ENCODE measurements around the gene BANK1. TPM values are rescaled to one million over a fixed set of nuclear protein-coding genes. Genes with fewer than 3 reads are reported as not detected.
A peak's percentile ranks its signal among the peaks of the same experiment; 100 is the strongest.

The BANK1 gene
- polyA plus RNA-seq, 1 of the 3 experiments (the other 2 are of a cell fraction): not detected

GRCh38 chr4:101833480-101833879 is 43.0 kb downstream of the BANK1 start (continued):
- TF ChIP-seq CHD2 (IDR thresholded peaks at IDR 0.05; ENCODE audit: low read length, partially characterized antibody) (no peak), EP300 (IDR thresholded peaks at IDR 0.05; ENCODE audit: borderline replicate concordance in 1 of 2, low read depth in 1 of 2, low read length in 1 of 2) (no peak), CTCF (IDR thresholded peaks at IDR 0.05) (no peak), RAD21 (IDR thresholded peaks at IDR 0.05; ENCODE audit: low read length) (no peak), MEF2A (IDR thresholded peaks at IDR 0.05; ENCODE audit: borderline replicate concordance, low read depth) (no peak), POLR2AphosphoS5 (IDR thresholded peaks at IDR 0.05; ENCODE audit: low read depth, low read length) (no peak), GABPA (IDR thresholded peaks at IDR 0.05; ENCODE audit: low read depth) (no peak), USF1 (IDR thresholded peaks at IDR 0.05; ENCODE audit: borderline replicate concordance, low read depth) (no peak)

GRCh38 chr4:101835121-101835904 is 44.8 kb downstream of the BANK1 start:
- no peak overlapping the region for H2AFZ ChIP-seq (ENCODE audit: low read depth)
- no peaks in the 10 kb centered on the region for H3K79me2 ChIP-seq (ENCODE audit: insufficient read depth)
- H3K27ac ChIP-seq (ENCODE audit: low read depth in 2 of 2, low read length in 1 of 2): no peak overlapping the region
- H3K4me3 ChIP-seq (ENCODE audit: low read depth in 2 of 2, low read length in 1 of 2): no peak overlapping the region
- no peaks in the 10 kb centered on the region for H3F3A ChIP-seq (replicated peaks; ENCODE audit: insufficient read depth)
- H3K27me3 ChIP-seq (ENCODE audit: insufficient read depth): no peaks in the 10 kb centered on the region
- DNase-seq: peak; percentile 26
- H3K9me3 ChIP-seq: no peaks in the 10 kb centered on the region
- H3K9me2 ChIP-seq: no peaks in the 10 kb centered on the region
- H3K9ac ChIP-seq: no peak overlapping the region
- CTCF ChIA-PET: interaction anchor here (1.2 kb wide), 1 partner anchor 12 kb away, joined by 3 read pairs; no protein-coding TSS in a partner anchor
- H3K4me2 ChIP-seq: no peak overlapping the region
- POLR2A ChIA-PET: no interaction called here
- WGBS (ENCODE audit: low lambda C conversion rate): 73% methylated on average over 2 of the region's 2 CpGs
- no peak for TF ChIP-seq EZH2phosphoT487 (IDR thresholded peaks at IDR 0.05; ENCODE audit: borderline replicate concordance, low read depth)
- TF ChIP-seq NFIC (IDR thresholded peaks at IDR 0.05; ENCODE audit: borderline replicate concordance): no peak
- no peak for TF ChIP-seq JUND (IDR thresholded peaks at IDR 0.05)
- no peak for TF ChIP-seq CHD2 (IDR thresholded peaks at IDR 0.05; ENCODE audit: low read length, partially characterized antibody)
- TF ChIP-seq MAX (IDR thresholded peaks at IDR 0.05; ENCODE audit: low read depth): no peak
- no peak for TF ChIP-seq USF1 (IDR thresholded peaks at IDR 0.05; ENCODE audit: borderline replicate concordance, low read depth)
- TF ChIP-seq PBX3 (IDR thresholded peaks at IDR 0.05): no peak
- TF ChIP-seq POLR2AphosphoS5 (IDR thresholded peaks at IDR 0.05; ENCODE audit: low read depth, low read length): no peak
- TF ChIP-seq ELF1 (IDR thresholded peaks at IDR 0.05): no peak
- no peak for TF ChIP-seq FOSL2 (IDR thresholded peaks at IDR 0.05; ENCODE audit: borderline replicate concordance, low read depth)
- TF ChIP-seq SMC3 (IDR thresholded peaks at IDR 0.05; ENCODE audit: low read depth, low read length): no peak
- no peak for TF ChIP-seq GABPA (IDR thresholded peaks at IDR 0.05; ENCODE audit: low read depth)
- TF ChIP-seq CTCF (IDR thresholded peaks at IDR 0.05): no peak
- TF ChIP-seq NRF1 (IDR thresholded peaks at IDR 0.05; ENCODE audit: low read depth, low read length): no peak
- no peak for TF ChIP-seq RFX5 (IDR thresholded peaks at IDR 0.05; ENCODE audit: low read length)
- no peaks in the 10 kb centered on the region for H3K36me3 ChIP-seq (replicated peaks in 1 of 2; ENCODE audit: control insufficient read depth in 1 of 2, insufficient read depth in 2 of 2, low read length in 1 of 2)
- no peaks in the 10 kb centered on the region for H4K20me1 ChIP-seq (ENCODE audit: insufficient read depth)
- H3K4me1 ChIP-seq (ENCODE audit: control insufficient read depth in 1 of 2, insufficient read depth in 2 of 2, low read depth in 1 of 2, low read length in 1 of 2): no peaks in the 10 kb centered on the region; a peak in 1 of 4 replicates
